ENCODE data around the gene TMEM239. TPM values are rescaled to one million over a fixed set of nuclear protein-coding genes. Genes with fewer than 3 reads are reported as not detected.

The TMEM239 gene
- total RNA-seq, 1 experiment from 2014 or later = not detected

DNA sequence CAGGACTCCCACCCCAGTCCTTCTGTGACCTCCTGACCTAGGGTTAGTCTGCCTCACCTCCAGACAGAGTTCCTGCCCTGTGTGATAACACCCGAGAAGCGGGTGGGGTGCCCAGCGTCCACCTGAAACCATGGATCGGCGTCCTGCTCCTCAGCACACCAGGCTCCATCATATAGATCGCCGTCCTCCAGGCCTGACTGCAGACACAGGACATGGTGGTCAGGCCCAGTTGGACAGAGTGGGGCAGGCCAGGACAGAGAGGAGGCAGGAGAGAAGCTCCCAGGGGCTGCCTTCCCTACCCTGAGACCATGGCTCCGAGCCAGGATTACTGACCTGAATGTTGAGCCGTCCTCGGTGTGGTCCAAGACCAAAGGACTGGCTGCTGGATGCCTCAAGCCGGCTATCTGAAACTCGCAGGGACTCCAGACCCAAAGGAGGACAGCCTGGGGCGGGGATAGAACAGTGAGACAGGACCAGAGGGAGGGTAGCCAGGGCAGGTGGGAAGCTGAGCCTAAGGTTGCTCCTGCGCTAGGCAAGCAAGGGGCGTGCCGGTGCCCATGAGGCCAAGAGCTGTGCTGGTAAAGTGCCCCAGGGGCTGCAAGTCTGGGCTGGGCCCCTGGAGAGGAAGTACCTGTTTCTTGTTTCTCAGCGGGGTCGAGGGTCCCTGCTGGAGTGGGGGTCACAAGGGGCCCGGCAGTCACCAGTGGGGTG is 17.9 kb upstream of the TMEM239 start:
- ChIA-PET POLR2A (no interaction called here), CTCF (no interaction called here)
- TF ChIP-seq, protein P1, sequence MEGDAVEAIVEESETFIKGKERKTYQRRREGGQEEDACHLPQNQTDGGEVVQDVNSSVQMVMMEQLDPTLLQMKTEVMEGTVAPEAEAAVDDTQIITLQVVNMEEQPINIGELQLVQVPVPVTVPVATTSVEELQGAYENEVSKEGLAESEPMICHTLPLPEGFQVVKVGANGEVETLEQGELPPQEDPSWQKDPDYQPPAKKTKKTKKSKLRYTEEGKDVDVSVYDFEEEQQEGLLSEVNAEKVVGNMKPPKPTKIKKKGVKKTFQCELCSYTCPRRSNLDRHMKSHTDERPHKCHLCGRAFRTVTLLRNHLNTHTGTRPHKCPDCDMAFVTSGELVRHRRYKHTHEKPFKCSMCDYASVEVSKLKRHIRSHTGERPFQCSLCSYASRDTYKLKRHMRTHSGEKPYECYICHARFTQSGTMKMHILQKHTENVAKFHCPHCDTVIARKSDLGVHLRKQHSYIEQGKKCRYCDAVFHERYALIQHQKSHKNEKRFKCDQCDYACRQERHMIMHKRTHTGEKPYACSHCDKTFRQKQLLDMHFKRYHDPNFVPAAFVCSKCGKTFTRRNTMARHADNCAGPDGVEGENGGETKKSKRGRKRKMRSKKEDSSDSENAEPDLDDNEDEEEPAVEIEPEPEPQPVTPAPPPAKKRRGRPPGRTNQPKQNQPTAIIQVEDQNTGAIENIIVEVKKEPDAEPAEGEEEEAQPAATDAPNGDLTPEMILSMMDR (IDR thresholded peaks at IDR 0.05; ENCODE audit: unreplicated experiment) = no peak
- no TSS peak for BruUV-seq (replicated peaks)
- Mint-ChIP-seq H3K27ac (ENCODE audit: low read depth, unreplicated experiment) (no peak overlapping the region), H3K9me3 (ENCODE audit: unreplicated experiment) (no peaks in the 10 kb centered on the region), H3K4me3 (ENCODE audit: unreplicated experiment) (no peak overlapping the region), H3K27me3 (ENCODE audit: insufficient read depth, unreplicated experiment) (peaks cover 62% of the 10 kb centered on the region), H3K4me1 (ENCODE audit: insufficient read depth, unreplicated experiment) (peaks cover 5% of the 10 kb centered on the region), H3K36me3 (ENCODE audit: insufficient read depth, unreplicated experiment) (no peaks in the 10 kb centered on the region)
- DNase-seq (ENCODE audit: unreplicated experiment) = no peak
- intact Hi-C loops (cut with micrococcal nuclease) = no loop called here

DNA sequence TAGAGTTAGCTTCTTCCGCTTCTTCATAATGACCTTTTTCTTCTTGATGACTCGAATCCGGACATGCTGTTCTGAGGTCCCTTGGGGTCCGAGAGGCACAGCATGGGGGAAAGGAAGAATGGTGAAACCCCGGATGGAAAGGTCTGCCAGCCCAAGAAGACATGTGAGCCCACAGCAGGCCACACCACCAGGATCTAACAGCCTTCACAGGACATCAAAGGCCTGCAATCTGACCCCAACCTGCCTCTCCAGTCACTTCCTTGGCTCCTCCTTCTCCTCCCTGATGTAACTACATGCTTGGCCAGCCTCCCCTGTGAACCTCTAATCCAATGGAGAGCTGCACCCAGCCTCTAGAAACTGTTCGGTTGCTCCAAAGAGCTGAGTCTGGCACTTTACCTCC is 17.4 kb upstream of the TMEM239 start:
- Mint-ChIP-seq H3K4me1 (ENCODE audit: insufficient read depth, unreplicated experiment) (peaks cover 5% of the 10 kb centered on the region), H3K9me3 (ENCODE audit: unreplicated experiment) (no peaks in the 10 kb centered on the region), H3K36me3 (ENCODE audit: insufficient read depth, unreplicated experiment) (no peaks in the 10 kb centered on the region), H3K4me3 (ENCODE audit: unreplicated experiment) (no peak overlapping the region), H3K27me3 (ENCODE audit: insufficient read depth, unreplicated experiment) (peaks cover 57% of the 10 kb centered on the region), H3K27ac (ENCODE audit: low read depth, unreplicated experiment) (no peak overlapping the region)
- TF ChIP-seq, protein P1 (IDR thresholded peaks at IDR 0.05; ENCODE audit: unreplicated experiment) = no peak
- no peak for DNase-seq (ENCODE audit: unreplicated experiment)
- POLR2A ChIA-PET = no interaction called here
- intact Hi-C loops (cut with micrococcal nuclease) = no loop called here
- CTCF ChIA-PET = no interaction called here
- BruUV-seq (replicated peaks) = no TSS peak

DNA sequence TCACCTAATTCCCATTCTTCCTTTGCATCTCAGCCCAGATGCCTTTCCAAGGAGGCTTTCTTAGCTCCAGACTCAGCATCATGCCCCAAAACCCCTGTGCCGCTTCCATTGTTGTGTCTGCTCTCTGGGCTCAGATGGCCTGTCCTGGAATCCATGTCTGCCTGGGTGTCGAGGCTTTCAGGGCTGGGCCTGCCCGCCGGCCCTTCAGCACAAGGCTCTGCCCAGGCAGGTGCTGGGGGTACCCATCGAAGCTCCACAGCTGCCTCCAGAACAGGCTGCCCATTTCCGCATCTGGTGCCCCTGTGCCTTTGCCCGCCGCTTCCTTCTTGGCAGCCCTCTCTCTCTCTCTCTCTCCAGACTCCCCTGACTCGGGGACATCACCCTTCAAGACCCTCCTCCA is 16.9 kb upstream of the TMEM239 start:
- Mint-ChIP-seq H3K9me3 (ENCODE audit: unreplicated experiment) (no peaks in the 10 kb centered on the region), H3K36me3 (ENCODE audit: insufficient read depth, unreplicated experiment) (no peaks in the 10 kb centered on the region), H3K27me3 (ENCODE audit: insufficient read depth, unreplicated experiment) (peaks cover 52% of the 10 kb centered on the region), H3K4me1 (ENCODE audit: insufficient read depth, unreplicated experiment) (peaks cover 5% of the 10 kb centered on the region), H3K27ac (ENCODE audit: low read depth, unreplicated experiment) (no peak overlapping the region), H3K4me3 (ENCODE audit: unreplicated experiment) (no peak overlapping the region)
- TF ChIP-seq, protein P1 (IDR thresholded peaks at IDR 0.05; ENCODE audit: unreplicated experiment) = no peak
- POLR2A ChIA-PET = no interaction called here
- no TSS peak for BruUV-seq (replicated peaks)
- no peak for DNase-seq (ENCODE audit: unreplicated experiment)
- CTCF ChIA-PET = no interaction called here
- intact Hi-C loops (cut with micrococcal nuclease) = no loop called here

DNA sequence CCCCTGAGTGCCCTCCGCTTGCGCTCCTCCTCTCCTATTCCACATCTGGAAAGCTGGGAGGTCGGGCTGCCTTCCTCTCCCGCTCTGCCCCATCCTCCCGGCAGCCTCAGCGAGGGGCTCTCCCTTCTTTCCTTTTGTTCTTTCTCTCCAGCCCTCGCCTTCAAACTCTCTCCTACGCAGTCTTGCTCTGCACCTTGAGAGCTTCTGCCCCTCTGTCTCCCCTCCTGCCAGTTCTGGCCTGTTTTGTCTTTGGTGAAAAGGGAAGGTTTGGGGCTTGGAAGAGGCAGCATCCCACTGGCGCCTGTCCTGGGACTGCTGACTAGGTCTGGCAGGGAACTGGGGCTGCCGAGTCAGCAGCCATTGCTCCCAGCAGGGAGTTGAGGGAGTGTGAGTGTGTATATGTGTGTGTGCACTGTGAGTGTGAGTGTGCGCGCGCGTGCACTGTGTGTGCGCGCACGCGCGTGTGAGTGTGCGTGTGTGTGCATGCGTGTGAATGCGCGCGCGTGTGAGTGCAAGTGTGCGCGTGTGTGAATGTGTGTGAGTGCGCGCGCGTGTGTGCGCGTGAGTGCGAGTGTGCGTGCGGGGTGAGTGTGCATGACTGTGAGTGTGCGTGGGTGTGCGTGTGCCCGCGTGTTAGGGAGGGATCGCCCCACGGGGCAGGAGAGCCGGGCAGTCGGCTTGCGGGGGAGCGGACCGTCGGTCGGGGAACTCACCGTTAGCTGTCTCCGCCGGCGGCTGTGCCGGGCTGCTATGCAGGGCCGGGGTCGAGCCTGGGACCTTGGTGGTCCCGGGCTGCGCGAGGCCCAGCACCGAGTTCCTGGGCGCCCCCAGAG is 16.3 kb upstream of the TMEM239 start:
- ChIA-PET CTCF (interaction anchor here (0.5 kb wide), 1 partner anchor 450 kb away, joined by 3 read pairs; no protein-coding TSS in a partner anchor), POLR2A (no interaction called here)
- Mint-ChIP-seq H3K27me3 (ENCODE audit: insufficient read depth, unreplicated experiment) (peaks cover 46% of the 10 kb centered on the region), H3K36me3 (ENCODE audit: insufficient read depth, unreplicated experiment) (no peaks in the 10 kb centered on the region), H3K4me3 (ENCODE audit: unreplicated experiment) (no peak overlapping the region), H3K27ac (ENCODE audit: low read depth, unreplicated experiment) (no peak overlapping the region), H3K4me1 (ENCODE audit: insufficient read depth, unreplicated experiment) (peaks cover 5% of the 10 kb centered on the region), H3K9me3 (ENCODE audit: unreplicated experiment) (no peaks in the 10 kb centered on the region)
- TF ChIP-seq, protein P1 (IDR thresholded peaks at IDR 0.05; ENCODE audit: unreplicated experiment) = no peak
- intact Hi-C loops (cut with micrococcal nuclease) = no loop called here
- no TSS peak for BruUV-seq (replicated peaks)
- no peak for DNase-seq (ENCODE audit: unreplicated experiment)
